ENCODE measurements around the gene GFOD2.

DNA sequence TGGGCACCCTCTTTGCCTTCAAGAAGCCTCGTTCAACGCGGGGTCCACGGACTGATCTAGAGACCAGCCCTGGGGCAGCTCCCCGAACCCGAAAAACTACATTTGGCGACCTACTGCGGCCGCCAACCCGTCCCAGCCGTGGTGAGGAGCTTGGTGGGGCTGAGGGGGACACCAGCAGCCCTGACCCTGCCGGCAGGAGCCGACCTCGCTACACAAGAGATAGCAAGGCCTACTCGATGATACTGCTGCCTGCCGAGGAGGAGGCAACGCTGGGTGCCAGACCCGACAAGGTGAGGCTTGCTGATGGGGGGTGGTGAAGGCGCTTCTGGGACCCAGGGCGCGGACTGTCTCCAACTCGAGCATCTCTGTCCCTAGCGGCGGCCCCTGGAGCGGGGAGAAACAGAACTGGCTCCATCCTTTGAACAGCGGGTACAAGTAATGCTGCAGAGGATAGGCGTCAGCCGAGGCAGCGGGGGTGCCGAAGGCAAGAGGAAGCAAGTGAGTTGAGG lies 64.7 kb downstream of the GFOD2 start:
- no peak for TF ChIP-seq POLR2AphosphoS5 (IDR thresholded peaks at IDR 0.05; ENCODE audit: insufficient read depth in 1 of 2, low read depth in 1 of 2)
- TF ChIP-seq, protein P1, sequence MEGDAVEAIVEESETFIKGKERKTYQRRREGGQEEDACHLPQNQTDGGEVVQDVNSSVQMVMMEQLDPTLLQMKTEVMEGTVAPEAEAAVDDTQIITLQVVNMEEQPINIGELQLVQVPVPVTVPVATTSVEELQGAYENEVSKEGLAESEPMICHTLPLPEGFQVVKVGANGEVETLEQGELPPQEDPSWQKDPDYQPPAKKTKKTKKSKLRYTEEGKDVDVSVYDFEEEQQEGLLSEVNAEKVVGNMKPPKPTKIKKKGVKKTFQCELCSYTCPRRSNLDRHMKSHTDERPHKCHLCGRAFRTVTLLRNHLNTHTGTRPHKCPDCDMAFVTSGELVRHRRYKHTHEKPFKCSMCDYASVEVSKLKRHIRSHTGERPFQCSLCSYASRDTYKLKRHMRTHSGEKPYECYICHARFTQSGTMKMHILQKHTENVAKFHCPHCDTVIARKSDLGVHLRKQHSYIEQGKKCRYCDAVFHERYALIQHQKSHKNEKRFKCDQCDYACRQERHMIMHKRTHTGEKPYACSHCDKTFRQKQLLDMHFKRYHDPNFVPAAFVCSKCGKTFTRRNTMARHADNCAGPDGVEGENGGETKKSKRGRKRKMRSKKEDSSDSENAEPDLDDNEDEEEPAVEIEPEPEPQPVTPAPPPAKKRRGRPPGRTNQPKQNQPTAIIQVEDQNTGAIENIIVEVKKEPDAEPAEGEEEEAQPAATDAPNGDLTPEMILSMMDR (IDR thresholded peaks at IDR 0.05) = no peak

Data from vagina (tissue), 2 donors.